Stimulated activated CD4-positive, alpha-beta T cell treated with anti-CD3 and anti-CD28 coated beads, Interleukin-12 subunit alpha, Interleukin-12 subunit beta, amount 100 ng/mL, for 48 hours (primary cell): ENCODE results near the gene GTPBP4.
"Not testable (repeated sequence)": the region's sequence is repeated elsewhere in the genome, so short reads cannot be mapped to it uniquely, and the experiment has no call there.

ENCODE experiments used
- DNase-seq, 3 donors: peaks; one replicate each; pipeline ENCODE4 v3.0.0-alpha.2; 2020; ENCODE audit warnings: low read depth in 2 of 3, low spot score in 1 of 3

The GTPBP4 gene

GRCh38 chr10:1024103-1024502, 35.9 kb downstream of the GTPBP4 start:
- no peak for DNase-seq

- no peak for DNase-seq
These were observed 37.4 kb downstream of the GTPBP4 start, which contains the start of gene IDI2 for GRCh38 chr10:1025683-1026082. Gene IDI2, minus strand, starts transcription at chr10:1025859. Its CDS starts 1,136 bp downstream, at chr10:1024723.

GRCh38 chr10:1026578-1026977, 38.3 kb downstream of the GTPBP4 start:
- no peak for DNase-seq

GRCh38 chr10:1029838-1030237, 41.6 kb downstream of the GTPBP4 start:
- no peak for DNase-seq

- DNase-seq: no peak
These were observed 45.4 kb downstream of the GTPBP4 start for GRCh38 chr10:1033601-1034000.

- no peak for DNase-seq
These were observed 46.5 kb downstream of the GTPBP4 start for GRCh38 chr10:1034758-1035157.

GRCh38 chr10:1035201-1035600, 47.0 kb downstream of the GTPBP4 start:
- no peak for DNase-seq

- no peak for DNase-seq
These were observed 48.1 kb downstream of the GTPBP4 start for GRCh38 chr10:1036341-1036791.

GRCh38 chr10:1037098-1037497, 48.9 kb downstream of the GTPBP4 start:
- no peak for DNase-seq

GRCh38 chr10:1038769-1039168, 50.5 kb downstream of the GTPBP4 start:
- not testable (repeated sequence) for DNase-seq

- no peak for DNase-seq
These were observed 51.9 kb downstream of the GTPBP4 start for GRCh38 chr10:1040133-1040532.

GRCh38 chr10:1041514-1041913, 53.3 kb downstream of the GTPBP4 start:
- no peak for DNase-seq

- no peak for DNase-seq
These were observed 55.3 kb downstream of the GTPBP4 start for GRCh38 chr10:1043532-1043995.

GRCh38 chr10:1044146-1044545, 55.9 kb downstream of the GTPBP4 start:
- no peak for DNase-seq

- DNase-seq: no peak
These were observed 56.7 kb downstream of the GTPBP4 start for GRCh38 chr10:1044964-1045363.

- DNase-seq: no peak
These were observed 57.2 kb downstream of the GTPBP4 start for GRCh38 chr10:1045415-1045814.

GRCh38 chr10:1047937-1048336, 59.7 kb downstream of the GTPBP4 start:
- DNase-seq: no peak

- DNase-seq: peak in 1 of 3 donors; percentile 38
These were observed 60.1 kb downstream of the GTPBP4 start for GRCh38 chr10:1048349-1048731.

GRCh38 chr10:1048732-1049424, 60.6 kb downstream of the GTPBP4 start, which contains the start of gene IDI1:
Gene IDI1, minus strand, starts transcription at chr10:1049119. Its CDS starts 116 bp downstream, at chr10:1049003.
- DNase-seq: peak; percentile 89 to 95 (median 94)

- DNase-seq: no peak
These were observed 61.3 kb downstream of the GTPBP4 start for GRCh38 chr10:1049425-1049958.

- no peak for DNase-seq
These were observed 61.9 kb downstream of the GTPBP4 start for GRCh38 chr10:1050145-1050544.

GRCh38 chr10:1050554-1050953, 62.3 kb downstream of the GTPBP4 start:
- no peak for DNase-seq

GRCh38 chr10:1054684-1055083, 66.5 kb downstream of the GTPBP4 start:
- no peak for DNase-seq
